ENCODE measurements around the gene FBL.
"Not testable (repeated sequence)": the region's sequence is repeated elsewhere in the genome, so short reads cannot be mapped to it uniquely, and the experiment has no call there.

FBL gene

GRCh38 chr19:39811064-39811463 is 35.1 kb downstream of the FBL start:
- H3K4me3 ChIP-seq (ENCODE audit: low read length in 2 of 2): no peak overlapping the region
- no peaks in the 10 kb centered on the region for H3K4me1 ChIP-seq (ENCODE audit: control insufficient read depth, insufficient read depth, low read length)
- H3K27me3 ChIP-seq (ENCODE audit: control insufficient read depth in 1 of 2, insufficient read depth in 2 of 2, low read length in 2 of 2): no peaks in the 10 kb centered on the region
- no peak overlapping the region for H3K9ac ChIP-seq (ENCODE audit: low read length in 2 of 2)
- H3K9me3 ChIP-seq (ENCODE audit: control insufficient read depth in 2 of 2, low read length in 2 of 2): no peaks in the 10 kb centered on the region
- peaks cover 0 to 2% of the 10 kb centered on the region in 2 donors for H3K36me3 ChIP-seq (ENCODE audit: control insufficient read depth in 2 of 2, insufficient read depth in 2 of 2, low read length in 2 of 2)
- no peak overlapping the region for H3K27ac ChIP-seq (ENCODE audit: low read length)

GRCh38 chr19:39810424-39810823 is 35.8 kb downstream of the FBL start:
- H3K9ac ChIP-seq (ENCODE audit: low read length in 2 of 2): no peak overlapping the region
- no peaks in the 10 kb centered on the region for H3K4me1 ChIP-seq (ENCODE audit: control insufficient read depth, insufficient read depth, low read length)
- H3K27ac ChIP-seq (ENCODE audit: low read length): no peak overlapping the region
- peaks cover 0 to 2% of the 10 kb centered on the region in 2 donors for H3K36me3 ChIP-seq (ENCODE audit: control insufficient read depth in 2 of 2, insufficient read depth in 2 of 2, low read length in 2 of 2)
- H3K4me3 ChIP-seq (ENCODE audit: low read length in 2 of 2): no peak overlapping the region
- no peaks in the 10 kb centered on the region for H3K27me3 ChIP-seq (ENCODE audit: control insufficient read depth in 1 of 2, insufficient read depth in 2 of 2, low read length in 2 of 2)
- H3K9me3 ChIP-seq (ENCODE audit: control insufficient read depth in 2 of 2, low read length in 2 of 2): no peaks in the 10 kb centered on the region

GRCh38 chr19:39809368-39809767 is 36.8 kb downstream of the FBL start:
- no peak overlapping the region for H3K4me3 ChIP-seq (ENCODE audit: low read length in 2 of 2)
- no peak overlapping the region for H3K9ac ChIP-seq (ENCODE audit: low read length in 2 of 2)
- peaks cover 0 to 2% of the 10 kb centered on the region in 2 donors for H3K36me3 ChIP-seq (ENCODE audit: control insufficient read depth in 2 of 2, insufficient read depth in 2 of 2, low read length in 2 of 2)
- no peaks in the 10 kb centered on the region for H3K9me3 ChIP-seq (ENCODE audit: control insufficient read depth in 2 of 2, low read length in 2 of 2)
- H3K27ac ChIP-seq (ENCODE audit: low read length): no peak overlapping the region
- H3K4me1 ChIP-seq (ENCODE audit: control insufficient read depth, insufficient read depth, low read length): no peaks in the 10 kb centered on the region
- no peaks in the 10 kb centered on the region for H3K27me3 ChIP-seq (ENCODE audit: control insufficient read depth in 1 of 2, insufficient read depth in 2 of 2, low read length in 2 of 2)

- H3K9ac ChIP-seq (ENCODE audit: low read length in 2 of 2); H3K27ac ChIP-seq (ENCODE audit: low read length); H3K9me3 ChIP-seq (ENCODE audit: control insufficient read depth in 2 of 2, low read length in 2 of 2); H3K36me3 ChIP-seq (ENCODE audit: control insufficient read depth in 2 of 2, insufficient read depth in 2 of 2, low read length in 2 of 2); H3K4me3 ChIP-seq (ENCODE audit: low read length in 2 of 2); H3K4me1 ChIP-seq (ENCODE audit: control insufficient read depth, insufficient read depth, low read length); H3K27me3 ChIP-seq (ENCODE audit: control insufficient read depth in 1 of 2, insufficient read depth in 2 of 2, low read length in 2 of 2): not testable (repeated sequence)
Measured at GRCh38 chr19:39808688-39809087, 37.5 kb downstream of the FBL start.

GRCh38 chr19:39807846-39808364 is 38.3 kb downstream of the FBL start:
- H3K4me1 ChIP-seq (ENCODE audit: control insufficient read depth, insufficient read depth, low read length): no peaks in the 10 kb centered on the region
- H3K4me3 ChIP-seq (ENCODE audit: low read length in 2 of 2): no peak overlapping the region
- H3K9ac ChIP-seq (ENCODE audit: low read length in 2 of 2): no peak overlapping the region
- H3K27me3 ChIP-seq (ENCODE audit: control insufficient read depth in 1 of 2, insufficient read depth in 2 of 2, low read length in 2 of 2): peaks cover 2 to 9% of the 10 kb centered on the region in 2 donors
- no peak overlapping the region for H3K27ac ChIP-seq (ENCODE audit: low read length)
- no peaks in the 10 kb centered on the region for H3K36me3 ChIP-seq (ENCODE audit: control insufficient read depth in 2 of 2, insufficient read depth in 2 of 2, low read length in 2 of 2)
- H3K9me3 ChIP-seq (ENCODE audit: control insufficient read depth in 2 of 2, low read length in 2 of 2): no peaks in the 10 kb centered on the region

GRCh38 chr19:39805104-39805503 is 41.1 kb downstream of the FBL start:
- H3K36me3 ChIP-seq (ENCODE audit: control insufficient read depth in 2 of 2, insufficient read depth in 2 of 2, low read length in 2 of 2): no peaks in the 10 kb centered on the region
- H3K4me1 ChIP-seq (ENCODE audit: control insufficient read depth, insufficient read depth, low read length): no peaks in the 10 kb centered on the region
- H3K9me3 ChIP-seq (ENCODE audit: control insufficient read depth in 2 of 2, low read length in 2 of 2): no peaks in the 10 kb centered on the region
- H3K4me3 ChIP-seq (ENCODE audit: low read length in 2 of 2): no peak overlapping the region
- H3K27me3 ChIP-seq (ENCODE audit: control insufficient read depth in 1 of 2, insufficient read depth in 2 of 2, low read length in 2 of 2): peaks cover 10 to 18% of the 10 kb centered on the region in 2 donors
- H3K9ac ChIP-seq (ENCODE audit: low read length in 2 of 2): no peak overlapping the region
- no peak overlapping the region for H3K27ac ChIP-seq (ENCODE audit: low read length)

- no peak overlapping the region for H3K9ac ChIP-seq (ENCODE audit: low read length in 2 of 2)
- no peaks in the 10 kb centered on the region for H3K4me1 ChIP-seq (ENCODE audit: control insufficient read depth, insufficient read depth, low read length)
- no peaks in the 10 kb centered on the region for H3K9me3 ChIP-seq (ENCODE audit: control insufficient read depth in 2 of 2, low read length in 2 of 2)
- no peak overlapping the region for H3K27ac ChIP-seq (ENCODE audit: low read length)
- H3K36me3 ChIP-seq (ENCODE audit: control insufficient read depth in 2 of 2, insufficient read depth in 2 of 2, low read length in 2 of 2): no peaks in the 10 kb centered on the region
- H3K27me3 ChIP-seq (ENCODE audit: control insufficient read depth in 1 of 2, insufficient read depth in 2 of 2, low read length in 2 of 2): peaks cover 10 to 18% of the 10 kb centered on the region in 2 donors
- no peak overlapping the region for H3K4me3 ChIP-seq (ENCODE audit: low read length in 2 of 2)
Measured at GRCh38 chr19:39802958-39803357, 43.2 kb downstream of the FBL start.

- Histone ChIP-seq H3K27ac (ENCODE audit: low read length) (no peak overlapping the region), H3K4me3 (ENCODE audit: low read length in 2 of 2) (no peak overlapping the region), H3K4me1 (ENCODE audit: control insufficient read depth, insufficient read depth, low read length) (no peaks in the 10 kb centered on the region), H3K9ac (ENCODE audit: low read length in 2 of 2) (no peak overlapping the region), H3K9me3 (ENCODE audit: control insufficient read depth in 2 of 2, low read length in 2 of 2) (no peaks in the 10 kb centered on the region), H3K36me3 (ENCODE audit: control insufficient read depth in 2 of 2, insufficient read depth in 2 of 2, low read length in 2 of 2) (no peaks in the 10 kb centered on the region), H3K27me3 (ENCODE audit: control insufficient read depth in 1 of 2, insufficient read depth in 2 of 2, low read length in 2 of 2) (peaks cover 3 to 4% of the 10 kb centered on the region in 2 donors)
Measured at GRCh38 chr19:39797083-39797482, 49.1 kb downstream of the FBL start.

GRCh38 chr19:39796000-39796498 is 50.1 kb downstream of the FBL start:
- H3K4me3 ChIP-seq (ENCODE audit: low read length in 2 of 2): no peak overlapping the region
- no peaks in the 10 kb centered on the region for H3K9me3 ChIP-seq (ENCODE audit: control insufficient read depth in 2 of 2, low read length in 2 of 2)
- no peak overlapping the region for H3K9ac ChIP-seq (ENCODE audit: low read length in 2 of 2)
- H3K27me3 ChIP-seq (ENCODE audit: control insufficient read depth in 1 of 2, insufficient read depth in 2 of 2, low read length in 2 of 2): peaks cover 0 to 2% of the 10 kb centered on the region in 2 donors
- no peaks in the 10 kb centered on the region for H3K36me3 ChIP-seq (ENCODE audit: control insufficient read depth in 2 of 2, insufficient read depth in 2 of 2, low read length in 2 of 2)
- H3K4me1 ChIP-seq (ENCODE audit: control insufficient read depth, insufficient read depth, low read length): no peaks in the 10 kb centered on the region
- no peak overlapping the region for H3K27ac ChIP-seq (ENCODE audit: low read length)

GRCh38 chr19:39795001-39795400 is 51.2 kb downstream of the FBL start:
- H3K9ac ChIP-seq (ENCODE audit: low read length in 2 of 2): no peak overlapping the region

GRCh38 chr19:39792999-39793546 is 53.1 kb downstream of the FBL start:
- Histone ChIP-seq H3K4me1 (ENCODE audit: control insufficient read depth, insufficient read depth, low read length) (no peaks in the 10 kb centered on the region), H3K9ac (ENCODE audit: low read length in 2 of 2) (peak overlapping the region in 1 of 2 donors; percentile 21), H3K27me3 (ENCODE audit: control insufficient read depth in 1 of 2, insufficient read depth in 2 of 2, low read length in 2 of 2) (peaks cover 0 to 2% of the 10 kb centered on the region in 2 donors), H3K27ac (ENCODE audit: low read length) (no peak overlapping the region), H3K9me3 (ENCODE audit: control insufficient read depth in 2 of 2, low read length in 2 of 2) (no peaks in the 10 kb centered on the region), H3K36me3 (ENCODE audit: control insufficient read depth in 2 of 2, insufficient read depth in 2 of 2, low read length in 2 of 2) (no peaks in the 10 kb centered on the region), H3K4me3 (ENCODE audit: low read length in 2 of 2) (peak overlapping the region; percentile 53 to 77)

More at GRCh38 chr19:39795001-39795400, 51.2 kb downstream of the FBL start:
- H3K27ac ChIP-seq (ENCODE audit: low read length): no peak overlapping the region
- no peaks in the 10 kb centered on the region for H3K4me1 ChIP-seq (ENCODE audit: control insufficient read depth, insufficient read depth, low read length)
- H3K27me3 ChIP-seq (ENCODE audit: control insufficient read depth in 1 of 2, insufficient read depth in 2 of 2, low read length in 2 of 2): peaks cover 0 to 2% of the 10 kb centered on the region in 2 donors
- no peaks in the 10 kb centered on the region for H3K9me3 ChIP-seq (ENCODE audit: control insufficient read depth in 2 of 2, low read length in 2 of 2)
- H3K36me3 ChIP-seq (ENCODE audit: control insufficient read depth in 2 of 2, insufficient read depth in 2 of 2, low read length in 2 of 2): no peaks in the 10 kb centered on the region
- no peak overlapping the region for H3K4me3 ChIP-seq (ENCODE audit: low read length in 2 of 2)

Data from stomach smooth muscle (tissue), 2 donors.